PFSK-1 (cell line): ENCODE data around the gene CCIN.

ENCODE experiments used
- REST ChIP-seq, 2 experiments: IDR thresholded peaks; 2 replicates each; pipeline versions ENCODE4 v1.6.1 to v1.8.0; 2011 to 2012; ENCODE audit warnings: low read depth in 2 of 2, low read length in 2 of 2, control low read depth in 1 of 2, inconsistent platforms in 1 of 2, mild to moderate bottlenecking in 1 of 2, moderate library complexity in 1 of 2; ENCODE audit not compliant: insufficient read depth in 1 of 2
- SIN3A ChIP-seq: IDR thresholded peaks from 2 replicates; pipeline ENCODE4 v1.6.1; 2012; ENCODE audit warnings: mild to moderate bottlenecking, low read length, moderate library complexity, borderline replicate concordance; ENCODE audit not compliant: insufficient read depth

- TF ChIP-seq REST (IDR thresholded peaks at IDR 0.05; ENCODE audit: insufficient read depth in 1 of 2, low read depth in 2 of 2, low read length in 2 of 2) (no peak), SIN3A (no peak)
Measured at GRCh38 chr9:36132086-36132485, 37.1 kb upstream of the CCIN start.
